Mesenteric fat pad (tissue), 1 donor: ENCODE measurements around the gene KIF21B. TPM values are rescaled to one million over a fixed set of nuclear protein-coding genes. Genes with fewer than 3 reads are reported as not detected.

Source experiments
- DNase-seq: peaks from one replicate; pipeline ENCODE4 v3.0.0-alpha.2; 2020; ENCODE audit warnings: low spot score
- long read RNA-seq: library from polyadenylated mRNA; unstranded; transcript quantifications from one replicate; pipeline ENCODE4 v2.0.0, GENCODE V29; 2020
- total RNA-seq: library from RNA; stranded (reverse); fragmentation: NEBNext Ultra II Directional; extraction: Animal tissue kit (Norgen Biotek cat#: 25700); gene quantifications from one replicate; pipeline ENCODE4 v1.2.1, GENCODE V29; 2021
- donor health status: DM: yes; HTN: yes; CAD: no.

Gene KIF21B, protein sequence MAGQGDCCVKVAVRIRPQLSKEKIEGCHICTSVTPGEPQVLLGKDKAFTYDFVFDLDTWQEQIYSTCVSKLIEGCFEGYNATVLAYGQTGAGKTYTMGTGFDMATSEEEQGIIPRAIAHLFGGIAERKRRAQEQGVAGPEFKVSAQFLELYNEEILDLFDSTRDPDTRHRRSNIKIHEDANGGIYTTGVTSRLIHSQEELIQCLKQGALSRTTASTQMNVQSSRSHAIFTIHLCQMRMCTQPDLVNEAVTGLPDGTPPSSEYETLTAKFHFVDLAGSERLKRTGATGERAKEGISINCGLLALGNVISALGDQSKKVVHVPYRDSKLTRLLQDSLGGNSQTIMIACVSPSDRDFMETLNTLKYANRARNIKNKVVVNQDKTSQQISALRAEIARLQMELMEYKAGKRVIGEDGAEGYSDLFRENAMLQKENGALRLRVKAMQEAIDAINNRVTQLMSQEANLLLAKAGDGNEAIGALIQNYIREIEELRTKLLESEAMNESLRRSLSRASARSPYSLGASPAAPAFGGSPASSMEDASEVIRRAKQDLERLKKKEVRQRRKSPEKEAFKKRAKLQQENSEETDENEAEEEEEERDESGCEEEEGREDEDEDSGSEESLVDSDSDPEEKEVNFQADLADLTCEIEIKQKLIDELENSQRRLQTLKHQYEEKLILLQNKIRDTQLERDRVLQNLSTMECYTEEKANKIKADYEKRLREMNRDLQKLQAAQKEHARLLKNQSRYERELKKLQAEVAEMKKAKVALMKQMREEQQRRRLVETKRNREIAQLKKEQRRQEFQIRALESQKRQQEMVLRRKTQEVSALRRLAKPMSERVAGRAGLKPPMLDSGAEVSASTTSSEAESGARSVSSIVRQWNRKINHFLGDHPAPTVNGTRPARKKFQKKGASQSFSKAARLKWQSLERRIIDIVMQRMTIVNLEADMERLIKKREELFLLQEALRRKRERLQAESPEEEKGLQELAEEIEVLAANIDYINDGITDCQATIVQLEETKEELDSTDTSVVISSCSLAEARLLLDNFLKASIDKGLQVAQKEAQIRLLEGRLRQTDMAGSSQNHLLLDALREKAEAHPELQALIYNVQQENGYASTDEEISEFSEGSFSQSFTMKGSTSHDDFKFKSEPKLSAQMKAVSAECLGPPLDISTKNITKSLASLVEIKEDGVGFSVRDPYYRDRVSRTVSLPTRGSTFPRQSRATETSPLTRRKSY (N-terminal part only)
- 2.8 TPM for total RNA-seq
- long read RNA-seq, partial matches to known transcripts = 0 of 7 reads
- long read RNA-seq, other reads (novel, unspliced or antisense) = 7 of 7 reads

DNA sequence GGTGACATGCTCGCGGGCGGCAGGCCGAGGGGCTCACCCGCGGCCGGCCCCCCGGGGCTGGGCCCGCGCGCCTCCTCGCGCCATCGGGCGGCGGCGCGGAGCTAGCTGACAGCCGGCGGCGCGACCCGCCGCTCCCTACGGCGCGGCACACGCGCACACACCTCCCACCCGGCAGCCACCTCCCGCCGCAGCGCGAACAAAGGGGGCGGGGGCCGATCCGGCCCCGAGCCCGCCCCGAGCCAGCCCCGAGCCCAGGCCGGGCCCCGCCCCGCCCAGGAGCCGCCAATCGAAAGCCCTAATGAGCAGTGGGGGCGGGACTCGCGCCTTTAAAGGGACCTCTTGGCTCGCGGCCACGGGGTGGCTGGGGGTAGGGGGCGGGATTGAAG lies at the start of gene KIF21B:
KIF21B (minus strand) TSS at position 198 of the 386 bp plus-strand sequence. CDS start 331 bp downstream, outside the sequence.
- DNase-seq = peak; percentile 93

DNA sequence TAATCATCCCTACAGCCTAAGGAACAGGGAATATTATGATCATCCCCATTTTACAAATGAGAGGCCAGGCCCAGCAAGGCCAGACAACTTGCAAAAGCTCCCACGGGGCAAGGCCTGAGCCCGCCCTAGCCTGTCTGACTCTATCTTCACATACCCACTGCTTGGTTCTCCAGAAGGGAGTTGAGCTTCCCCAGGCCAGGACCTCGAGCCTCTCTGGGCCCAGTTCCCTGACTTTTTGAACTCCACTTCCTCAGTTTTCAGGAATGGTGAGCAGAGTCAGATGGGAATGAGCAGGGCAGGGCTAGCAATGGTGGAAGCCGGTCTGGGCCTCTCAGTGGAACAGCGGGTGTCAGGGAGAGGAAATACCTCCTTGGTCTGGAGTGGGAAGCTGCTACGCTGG lies 49.4 kb upstream of the KIF21B start:
- no peak for DNase-seq

DNA sequence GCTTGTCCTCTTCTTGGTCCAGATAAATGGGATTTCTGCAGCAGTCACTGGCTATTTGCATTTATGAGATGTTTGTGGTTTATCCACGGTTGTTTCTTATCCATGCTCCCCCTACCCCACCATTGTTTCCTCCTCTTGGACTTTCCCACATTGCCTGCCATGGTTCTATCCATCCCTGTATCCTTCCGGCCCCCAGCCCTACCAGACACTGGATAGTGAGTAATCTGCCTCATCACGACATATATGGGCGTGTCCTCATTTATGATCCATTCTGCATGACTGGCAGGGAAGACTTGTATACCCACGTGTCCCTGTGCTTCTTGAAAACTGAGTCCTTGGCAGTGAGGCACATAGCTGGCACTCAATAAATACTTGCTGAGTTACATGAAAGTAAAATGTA lies 48.6 kb upstream of the KIF21B start:
- no peak for DNase-seq

DNA sequence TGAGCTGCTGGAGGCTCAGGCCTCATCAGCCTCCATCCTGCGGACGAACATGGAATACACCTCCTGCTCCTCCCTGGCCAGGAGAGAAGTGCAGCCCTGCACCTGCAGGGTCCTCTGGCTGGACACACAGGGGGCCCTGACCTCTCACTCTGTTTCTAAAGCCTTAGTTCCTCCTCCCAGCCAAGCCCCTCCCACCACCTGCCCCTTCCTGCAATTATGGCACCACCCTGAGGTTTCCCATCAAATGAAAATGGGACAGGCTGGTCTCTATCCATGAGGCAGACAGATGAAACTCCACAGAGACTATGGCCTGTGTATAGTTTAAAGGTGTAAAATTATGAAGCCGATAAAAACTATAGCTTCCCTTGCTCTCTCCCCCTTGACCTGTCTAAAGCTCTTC lies 46.1 kb upstream of the KIF21B start:
- DNase-seq = no peak

DNA sequence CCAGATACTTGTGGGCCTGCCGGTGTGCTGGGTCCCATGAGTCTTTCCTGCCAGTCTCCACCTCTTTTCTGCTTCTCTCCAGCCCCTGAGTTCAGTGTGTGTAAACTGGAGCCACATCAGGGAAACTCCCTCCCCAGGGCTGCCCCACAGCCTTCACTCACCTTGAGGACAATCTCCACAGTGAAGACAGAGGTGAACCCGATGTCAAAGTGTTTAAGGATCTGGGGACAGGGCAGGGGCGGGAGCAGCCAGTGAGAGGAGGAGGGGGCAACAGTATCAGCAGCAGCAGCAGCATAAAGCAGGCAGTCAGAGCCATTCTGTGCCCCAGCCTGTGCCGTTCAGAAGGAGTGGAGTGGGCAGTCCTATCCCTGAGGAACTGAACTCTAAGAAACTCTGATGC lies 45.5 kb upstream of the KIF21B start:
- DNase-seq = no peak

DNA sequence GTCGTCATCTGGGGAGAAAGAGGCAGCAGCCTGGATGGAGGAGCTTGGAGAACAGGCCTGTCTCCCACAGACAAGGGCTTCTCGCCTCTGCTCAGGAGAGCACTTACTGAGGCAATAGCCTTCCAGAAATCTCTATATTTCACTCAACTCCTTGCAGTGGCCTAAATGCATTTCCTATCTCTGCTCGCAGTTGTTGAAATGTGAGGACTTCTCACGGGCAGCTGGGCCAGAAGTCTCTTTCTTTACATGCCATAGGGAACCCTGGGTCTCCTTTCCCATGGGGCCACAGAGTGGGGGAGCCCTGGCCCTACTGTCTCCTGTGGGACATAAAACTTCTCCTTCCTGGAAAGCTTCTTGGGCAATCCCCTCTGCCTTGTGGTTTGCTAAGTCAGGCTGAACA lies 43.5 kb upstream of the KIF21B start:
- no peak for DNase-seq

DNA sequence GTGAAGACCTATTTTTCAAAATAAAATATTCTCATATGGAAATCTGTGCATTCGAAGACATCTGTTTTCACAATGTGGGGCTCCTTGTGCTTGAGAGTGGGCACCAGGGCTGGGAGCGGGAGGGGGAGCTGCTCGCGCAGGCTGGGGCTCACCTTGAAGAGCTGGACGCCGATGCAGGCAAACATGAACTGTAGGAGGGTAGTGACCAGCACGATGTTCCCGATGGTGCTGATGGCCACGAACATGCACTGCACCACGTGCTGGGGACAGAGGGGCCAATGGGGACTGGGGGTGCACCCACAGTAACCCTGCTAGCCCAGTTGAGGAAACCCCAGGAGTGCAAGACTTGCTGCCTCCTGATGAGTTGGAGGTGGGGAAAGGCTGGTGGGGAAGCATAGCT lies 42.2 kb upstream of the KIF21B start:
- no peak for DNase-seq

DNA sequence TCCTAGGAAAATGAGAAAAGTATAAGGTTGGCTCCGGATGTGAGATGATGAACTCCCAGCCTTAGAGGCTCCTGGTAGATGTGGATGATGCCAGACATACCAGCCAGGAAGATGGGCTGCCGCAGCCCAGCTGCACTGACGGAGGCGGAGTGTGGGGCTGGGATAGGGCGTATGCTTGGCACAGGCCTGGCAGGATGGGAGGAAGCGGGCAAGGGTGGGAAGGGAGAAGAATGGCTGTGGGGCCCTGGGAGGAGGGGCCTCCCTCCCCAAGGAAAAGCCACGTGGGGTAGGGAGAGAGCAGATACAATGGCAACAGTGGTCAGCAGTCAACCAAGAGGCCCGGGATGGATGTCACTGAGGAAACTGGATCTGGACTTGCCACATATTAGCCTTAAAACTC lies 41.3 kb upstream of the KIF21B start:
- DNase-seq = no peak

DNA sequence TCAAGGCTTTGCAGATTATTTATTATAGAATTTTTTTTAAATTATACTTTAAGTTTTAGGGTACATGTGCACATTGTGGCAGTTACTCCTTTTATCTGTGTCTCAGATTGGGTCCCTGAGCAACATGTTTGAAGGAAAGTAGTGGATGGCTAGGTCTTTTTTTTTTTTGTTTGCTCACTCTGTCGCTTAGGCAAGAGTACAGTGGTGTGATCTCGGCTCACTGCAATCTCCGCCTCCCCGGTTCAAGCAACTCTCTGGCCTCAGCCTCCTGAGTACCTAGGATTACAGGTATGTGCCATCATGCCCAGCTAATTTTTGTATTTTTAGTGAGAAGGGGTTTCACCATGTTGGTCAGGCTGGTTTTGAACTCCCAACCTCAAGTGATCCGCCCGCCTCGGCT lies 39.6 kb upstream of the KIF21B start:
- DNase-seq = no peak

DNA sequence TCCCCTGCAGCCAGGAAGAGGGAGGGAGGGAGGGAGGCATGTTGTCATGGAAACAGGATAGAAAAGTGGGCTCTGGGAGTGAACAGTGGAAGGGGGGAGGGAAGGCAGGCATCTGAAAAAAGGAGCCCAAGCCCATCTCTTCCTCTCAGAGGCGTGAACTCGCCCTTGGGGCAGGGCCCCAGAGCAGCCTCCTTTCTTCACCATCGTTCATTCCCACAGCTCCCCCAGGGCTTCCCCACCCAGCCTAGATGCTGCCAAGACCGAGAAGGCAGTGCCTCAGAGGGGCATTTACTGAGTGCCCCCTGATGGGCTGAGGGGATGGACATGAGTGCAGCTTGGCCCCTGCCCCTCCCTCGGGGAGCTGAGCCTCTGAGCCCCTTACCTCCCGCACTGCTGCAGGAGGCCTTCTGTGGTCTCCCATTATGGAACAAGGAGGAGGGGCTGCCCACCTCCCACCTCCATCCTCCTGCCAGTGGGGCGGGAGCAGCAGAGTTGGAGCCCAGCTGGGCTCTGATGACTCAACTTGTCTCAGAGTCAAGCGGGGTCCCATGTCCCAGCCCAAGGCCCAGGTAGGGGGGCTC lies 39.1 kb upstream of the KIF21B start:
- DNase-seq = no peak

DNA sequence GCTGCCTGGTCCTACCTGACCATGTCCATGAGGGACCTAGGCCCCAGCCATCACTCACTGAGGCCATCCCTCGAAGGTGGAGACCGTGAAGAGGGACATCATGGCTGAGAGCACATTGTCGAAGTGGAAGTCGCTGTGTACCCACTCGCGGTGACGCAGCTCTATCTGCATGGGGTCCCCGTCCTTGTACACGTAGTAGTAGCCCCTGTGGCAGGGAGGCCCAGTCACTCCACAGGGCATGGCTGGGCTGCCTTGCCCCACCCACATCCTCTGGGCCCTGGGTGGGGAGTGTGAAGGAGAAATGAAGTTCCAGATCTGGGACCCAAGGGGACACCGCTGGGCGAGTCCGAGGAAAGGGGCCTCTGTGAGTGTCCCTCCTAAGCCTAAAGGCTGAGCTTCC lies 38.4 kb upstream of the KIF21B start:
- DNase-seq = no peak

DNA sequence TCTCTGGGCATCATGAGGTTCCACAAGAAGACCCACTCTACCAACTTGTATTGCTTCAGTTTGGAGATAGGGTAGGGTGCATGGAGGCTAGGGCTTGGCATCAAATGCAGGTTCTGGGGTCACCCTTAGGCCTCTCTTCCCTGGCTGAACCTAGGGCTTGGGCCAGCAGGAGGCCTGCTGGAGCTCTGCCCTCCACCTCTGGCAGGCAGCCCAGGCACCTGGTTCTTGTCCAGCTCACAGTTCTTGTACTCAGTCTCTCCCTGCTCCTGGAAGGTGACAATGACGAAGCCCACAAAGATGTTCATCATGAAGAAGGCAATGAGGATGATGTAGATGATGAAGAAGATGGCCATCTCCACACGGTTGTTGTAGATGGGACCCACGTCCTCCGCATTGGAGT lies 37.5 kb upstream of the KIF21B start:
- no peak for DNase-seq

DNA sequence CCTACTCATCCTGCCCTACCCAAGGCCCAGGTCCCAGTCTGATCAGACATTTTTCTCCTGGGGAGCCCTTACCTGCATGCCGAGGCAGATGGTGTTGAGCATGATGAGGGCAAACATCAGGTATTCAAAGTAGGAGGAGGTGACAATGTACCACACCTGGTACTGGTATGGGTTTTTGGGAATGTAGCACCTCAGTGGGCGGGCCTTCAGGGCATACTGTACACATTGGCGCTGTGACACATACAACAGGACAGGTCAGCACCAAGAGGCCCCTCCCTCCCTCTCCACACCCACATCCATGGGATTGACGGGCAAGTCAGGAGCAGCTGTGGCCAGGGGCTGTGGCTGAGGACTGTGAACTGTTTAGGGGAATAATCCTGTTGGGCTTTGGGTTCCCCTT lies 37.1 kb upstream of the KIF21B start:
- DNase-seq = no peak

DNA sequence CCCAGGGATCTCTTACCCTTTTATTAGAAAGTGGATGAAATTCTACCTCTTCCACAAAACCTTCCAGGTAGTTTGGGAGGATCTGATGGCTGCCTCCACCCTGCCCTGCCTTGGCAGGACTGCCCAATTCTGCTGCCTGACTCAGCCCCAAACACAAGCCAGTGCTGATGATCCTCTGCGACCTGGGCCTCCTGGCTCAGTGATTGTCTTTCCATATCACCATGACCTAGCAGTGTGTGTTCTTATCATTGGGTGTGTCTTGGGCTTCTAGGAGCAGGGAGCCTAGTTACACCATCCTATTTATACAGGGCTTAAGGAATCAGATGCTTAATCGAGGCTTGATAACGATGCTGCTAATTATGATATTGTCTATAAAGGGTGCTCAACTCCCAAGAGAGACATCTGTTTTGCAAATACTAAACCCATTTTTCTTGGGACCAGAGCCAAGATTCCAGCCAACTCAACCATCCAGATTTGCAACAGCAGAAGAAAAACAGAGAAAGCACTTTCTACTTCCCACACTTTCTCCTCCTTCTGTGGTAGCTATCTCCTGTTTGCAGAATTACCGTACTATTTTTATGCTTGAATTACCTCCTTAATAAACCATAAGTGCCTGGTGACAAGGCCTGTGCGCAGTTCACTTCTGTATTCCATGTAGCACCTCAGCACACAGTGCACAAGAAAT lies 36.5 kb upstream of the KIF21B start:
- no peak for DNase-seq

DNA sequence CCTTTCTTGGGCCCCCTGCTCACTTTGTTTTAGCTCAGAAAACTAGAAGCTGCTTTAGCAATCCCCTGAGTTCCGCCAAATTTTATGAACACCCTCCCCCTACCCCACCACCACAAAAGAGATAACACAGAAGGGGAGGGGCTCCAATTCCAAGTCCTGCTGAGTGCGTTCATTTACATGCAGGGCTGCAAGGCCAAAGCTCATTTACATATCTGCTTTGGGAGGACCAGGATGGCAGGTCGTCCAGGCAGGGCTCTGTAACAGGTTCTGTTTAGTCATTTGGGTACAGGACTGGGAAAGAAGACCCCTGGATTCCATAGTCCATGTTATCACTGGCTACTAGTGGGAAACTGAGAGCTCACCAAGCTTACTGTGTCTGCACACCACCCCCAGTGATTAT lies 35.9 kb upstream of the KIF21B start:
- no peak for DNase-seq

DNA sequence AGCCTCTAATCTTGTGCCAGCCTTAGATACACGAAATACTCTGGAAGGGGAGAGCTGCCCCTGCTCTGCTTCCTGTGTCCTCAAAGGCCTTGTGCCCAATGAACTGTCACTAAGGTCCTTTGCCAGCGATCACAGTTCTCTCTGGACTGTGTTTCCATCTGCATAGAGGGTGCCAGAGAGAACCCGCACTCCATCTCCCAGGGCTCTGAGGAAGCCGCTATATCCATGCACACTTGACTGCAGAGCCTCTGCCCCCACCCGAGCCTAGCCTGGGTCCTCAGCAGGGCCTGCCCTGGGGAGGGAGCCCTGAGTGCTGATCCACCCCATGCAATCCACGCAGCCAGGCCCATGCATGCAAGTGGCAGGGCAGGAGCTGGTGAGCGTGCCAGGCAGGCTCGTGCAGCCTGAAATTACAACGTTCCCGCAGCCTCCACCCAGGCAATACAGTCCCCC lies 30.6 kb upstream of the KIF21B start:
- DNase-seq = no peak

DNA sequence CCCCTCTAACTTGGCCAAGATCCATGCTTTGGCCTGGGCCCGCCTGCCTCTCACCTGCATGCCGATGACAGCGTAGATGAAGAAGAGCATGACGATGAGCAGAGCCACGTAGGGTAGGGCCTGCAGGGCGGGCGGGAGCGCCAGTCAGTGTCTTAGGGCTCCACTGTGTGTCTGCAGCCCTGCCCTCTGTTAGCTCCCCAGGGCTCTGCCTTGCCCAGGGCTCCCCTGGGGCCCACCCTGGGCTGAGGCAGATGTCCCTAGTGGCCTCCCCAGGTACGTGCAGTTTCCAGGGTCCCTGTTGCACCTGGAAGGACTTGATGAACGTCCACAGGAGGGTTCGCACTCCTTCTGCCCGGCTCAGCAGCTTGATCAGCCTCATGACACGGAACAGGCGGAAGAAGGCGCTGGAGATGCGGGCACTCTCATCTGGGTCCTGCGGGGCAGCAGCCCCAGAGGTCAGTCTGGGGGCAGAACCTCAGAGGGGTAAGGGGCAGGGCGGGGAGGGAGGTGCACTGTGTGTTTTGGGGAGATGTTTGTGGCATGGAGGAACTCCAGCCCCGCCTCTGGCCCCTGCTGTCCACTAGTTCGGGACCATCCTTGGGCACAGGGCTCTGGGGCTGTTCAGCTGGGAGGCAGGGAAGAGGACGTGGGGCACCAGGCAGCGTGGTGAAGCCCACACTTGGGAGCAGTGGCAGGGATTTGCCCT lies 29.8 kb upstream of the KIF21B start:
- DNase-seq = no peak

DNA sequence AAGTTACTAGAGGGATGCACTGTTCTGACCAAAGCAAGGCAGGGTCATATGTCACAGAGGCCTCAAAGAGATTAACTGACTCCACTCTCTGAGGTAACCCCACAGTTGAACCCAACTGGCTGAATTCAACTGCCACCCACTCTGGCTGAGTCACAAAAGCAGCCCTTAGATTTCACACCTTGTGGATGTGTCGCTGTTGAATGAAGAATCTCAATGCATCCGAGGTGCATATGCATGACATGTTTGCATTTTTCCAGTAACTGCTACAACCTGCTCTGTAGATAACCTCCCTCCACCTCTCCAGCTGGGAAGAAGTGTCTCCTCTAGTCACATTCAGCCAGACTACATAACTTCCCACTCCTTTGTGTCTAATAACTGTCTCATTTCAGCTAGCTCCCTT lies 27.9 kb upstream of the KIF21B start:
- DNase-seq = no peak

DNA sequence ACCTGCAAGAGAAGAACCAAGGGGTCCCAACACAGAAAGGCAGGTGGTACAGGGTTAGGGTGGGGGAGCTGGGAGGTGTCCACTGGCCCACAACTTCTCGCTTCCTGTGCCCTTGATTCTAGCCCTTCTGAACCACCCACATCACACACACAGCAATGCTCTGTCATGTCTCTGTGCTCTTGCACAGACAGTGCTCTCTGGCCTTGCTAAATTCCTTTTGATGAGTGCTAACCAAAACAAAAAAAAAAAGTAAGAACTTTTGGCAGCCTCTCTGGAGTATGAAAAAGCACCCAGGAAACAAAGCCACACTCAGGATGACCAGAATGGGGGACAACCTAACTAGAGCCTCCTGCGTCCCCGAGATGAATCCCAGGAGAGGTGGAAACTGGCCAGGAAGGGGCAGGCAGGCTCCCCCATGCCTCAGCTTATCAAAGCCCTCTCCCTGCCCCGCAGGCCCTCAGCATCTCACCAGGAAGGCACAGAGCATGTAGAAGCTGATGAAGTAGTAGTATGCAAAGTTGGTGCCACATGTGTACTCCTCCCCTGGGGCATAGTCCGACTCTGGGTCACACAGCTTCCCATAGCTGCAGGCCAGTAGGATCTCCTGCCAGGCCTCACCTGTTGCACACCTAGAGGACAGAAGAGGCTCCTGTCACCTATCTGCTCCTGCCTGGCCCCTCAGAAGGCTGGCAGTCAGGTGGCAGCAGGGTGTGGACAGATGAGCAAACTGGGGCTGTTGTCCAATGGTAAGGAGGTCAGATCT lies 27.2 kb upstream of the KIF21B start:
- DNase-seq = no peak
